Measurements from ENCODE around the gene KIAA1671. TPM values are rescaled to one million over a fixed set of nuclear protein-coding genes. Genes with fewer than 3 reads are reported as not detected.
"Not testable (repeated sequence)": the region's sequence is repeated elsewhere in the genome, so short reads cannot be mapped to it uniquely, and the experiment has no call there.

Gene KIAA1671
- total RNA-seq, 1 donor from 2014 or later: 62.1 TPM

- H3K4me1 Mint-ChIP-seq (ENCODE audit: low read depth): no peaks in the 10 kb centered on the region
- H3K9me3 Mint-ChIP-seq (ENCODE audit: low read depth): no peaks in the 10 kb centered on the region
- H3K27me3 Mint-ChIP-seq: peaks cover 26% of the 10 kb centered on the region
- DNase-seq (ENCODE audit: low spot score, unreplicated experiment): no peak
- H3K27ac Mint-ChIP-seq: no peak overlapping the region
- no peak for TF ChIP-seq CTCF (IDR thresholded peaks at IDR 0.05; ENCODE audit: unreplicated experiment)
- H3K4me3 Mint-ChIP-seq (ENCODE audit: low read depth): no peak overlapping the region
- H3K36me3 Mint-ChIP-seq (ENCODE audit: insufficient read depth): no peaks in the 10 kb centered on the region
Measured at GRCh38 chr22:25237503-25237902, 285.0 kb downstream of the KIAA1671 start.

GRCh38 chr22:25238058-25238457 lies 285.5 kb downstream of the KIAA1671 start:
- not testable (repeated sequence) for H3K9me3 Mint-ChIP-seq (ENCODE audit: low read depth); H3K4me3 Mint-ChIP-seq (ENCODE audit: low read depth); H3K27ac Mint-ChIP-seq; H3K4me1 Mint-ChIP-seq (ENCODE audit: low read depth); DNase-seq (ENCODE audit: low spot score, unreplicated experiment); H3K36me3 Mint-ChIP-seq (ENCODE audit: insufficient read depth)
- peaks cover 26% of the 10 kb centered on the region for H3K27me3 Mint-ChIP-seq

Other genes with a start within 250 kb of the KIAA1671 start
- not detected in 2 replicates for gene PIWIL3, start 178.0 kb upstream of the KIAA1671 start, total RNA-seq
- gene SGSM1, start 146.5 kb upstream of the KIAA1671 start, total RNA-seq: 3.6 and 3.9 TPM in 2 replicates
- gene LHFPL7, start 6.0 kb upstream of the KIAA1671 start, total RNA-seq: not detected in 2 replicates
- 0.49 and 1.0 TPM in 2 replicates for gene CRYBB3, start 247.1 kb downstream of the KIAA1671 start, total RNA-seq